HTERT RPE-1 (cell line): Measurements from ENCODE around the gene TJAP1.
"Not testable (repeated sequence)": the region's sequence is repeated elsewhere in the genome, so short reads cannot be mapped to it uniquely, and the experiment has no call there.

ENCODE experiments used
- in situ Hi-C: fragments of 300-500 bp; cut with MboI; formaldehyde crosslinking; loops from 4 replicates; pipeline ENCODE4 v1.14.3; 2020; ENCODE audit warnings: low sequenced_read_pairs

The TJAP1 gene

GRCh38 chr6:43524483-43524961, 47.2 kb downstream of the TJAP1 start:
- in situ Hi-C loops, result no loop called here

DNA sequence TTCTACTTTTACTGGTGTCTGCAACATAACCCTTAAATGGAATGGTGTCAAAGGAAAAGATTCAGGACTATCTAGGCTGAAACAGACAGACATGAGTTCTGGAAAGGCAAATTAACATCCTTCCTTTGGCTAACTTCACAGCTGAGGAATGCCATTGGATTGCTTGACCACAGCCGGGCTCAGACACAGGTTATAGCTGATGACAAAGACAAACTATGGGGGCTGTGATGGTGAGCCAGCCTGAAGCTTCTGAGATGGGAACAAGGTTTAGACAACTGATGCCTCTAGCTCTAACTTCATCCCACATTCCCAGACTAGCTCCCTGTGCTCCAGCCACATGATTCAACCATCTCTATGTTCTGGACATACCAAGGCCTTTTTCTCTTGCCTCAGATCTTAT, 54.8 kb downstream of the TJAP1 start:
- in situ Hi-C loops, result no loop called here

GRCh38 chr6:43538986-43539385, 61.6 kb downstream of the TJAP1 start:
- in situ Hi-C loops, result not testable (repeated sequence)

- in situ Hi-C loops, result not testable (repeated sequence)
Observed at GRCh38 chr6:43539409-43539808, 62.0 kb downstream of the TJAP1 start.

- in situ Hi-C loops, result no loop called here
Observed at GRCh38 chr6:43540507-43540906, 63.1 kb downstream of the TJAP1 start.

DNA sequence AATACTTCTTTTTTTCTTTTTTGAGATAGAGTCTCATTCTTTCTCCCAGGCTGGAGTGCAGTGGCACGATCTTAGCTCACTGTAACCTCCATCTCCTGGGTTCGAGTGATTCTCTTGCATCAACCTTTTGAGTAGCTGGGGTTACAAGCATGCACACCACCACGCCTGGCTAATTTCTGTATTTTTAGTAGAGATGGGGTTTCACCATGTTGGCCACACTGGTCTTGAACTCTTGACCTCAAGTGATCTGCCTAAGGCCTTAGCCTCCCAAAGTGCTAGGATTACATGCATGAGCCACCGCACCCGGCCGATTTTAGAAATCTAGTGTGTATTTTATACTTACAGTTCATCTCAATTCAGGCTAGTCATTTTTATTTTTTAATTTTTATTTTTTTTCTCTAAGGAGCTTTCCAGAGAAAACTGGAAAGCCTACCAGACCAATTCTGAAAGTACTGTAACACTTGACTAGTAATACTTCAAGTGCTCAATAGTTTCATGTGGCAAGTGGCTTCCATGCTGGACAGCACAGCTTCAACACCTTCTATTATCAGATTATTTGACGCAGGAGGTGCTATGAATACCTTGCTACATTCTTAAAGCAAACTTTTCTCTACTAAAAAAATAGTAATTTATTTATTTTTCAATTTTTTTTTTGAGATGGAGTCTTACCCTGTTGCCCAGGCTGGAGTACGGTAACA, 64.6 kb downstream of the TJAP1 start:
- in situ Hi-C loops, result no loop called here

GRCh38 chr6:43544461-43544860, 67.1 kb downstream of the TJAP1 start:
- in situ Hi-C loops, result no loop called here

DNA sequence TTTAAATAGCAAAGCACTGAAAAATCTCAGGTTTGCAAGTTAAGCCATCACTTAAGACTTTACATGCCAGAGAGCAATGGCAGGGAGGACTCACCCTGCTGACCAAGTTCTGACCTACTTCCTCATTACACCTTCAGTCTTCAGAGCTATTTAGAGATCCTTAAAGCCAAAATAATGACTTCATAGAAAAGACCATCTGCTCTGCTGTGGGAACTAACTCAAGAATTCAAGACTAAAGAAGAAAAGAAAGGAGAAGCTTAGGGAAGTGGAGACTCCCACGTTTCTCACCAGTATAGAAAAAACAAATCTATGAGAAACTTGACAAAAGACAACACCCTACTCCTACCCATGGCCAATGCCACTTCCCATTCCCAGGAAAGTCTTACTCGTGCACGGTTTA, 69.9 kb downstream of the TJAP1 start:
- in situ Hi-C loops, result no loop called here
